A549 (cell line): Measurements from ENCODE around the gene NR2C1.

Experiments
- CEBPB ChIP-seq, 2 experiments: fragments of >200 bp in 1 of 2; sonication (Bioruptor Twin) in 1 of 2; formaldehyde crosslinking in 1 of 2; IDR thresholded peaks; 2 replicates each; pipeline ENCODE4 v1.6.1; 2012 to 2016
- CHD2 ChIP-seq: fragments of 150-350 bp; IDR thresholded peaks from 2 replicates; pipeline ENCODE4 v1.6.1; 2014; ENCODE audit warnings: low read length; ENCODE audit not compliant: partially characterized antibody
- EP300 ChIP-seq, 2 experiments: fragments of >200 bp; sonication (Bioruptor Twin); formaldehyde crosslinking; IDR thresholded peaks; 2 replicates in 1 of 2; 3 replicates in 1 of 2; pipeline ENCODE4 v1.6.1; 2016 to 2017
- MAZ ChIP-seq: fragments of 150-350 bp; IDR thresholded peaks from 2 replicates; pipeline ENCODE4 v1.6.1; 2014; ENCODE audit warnings: antibody characterized with exemption, low read depth, low read length, borderline replicate concordance
- MYC ChIP-seq: IDR thresholded peaks from 2 replicates; pipeline ENCODE4 v1.6.1; 2012; ENCODE audit warnings: mild to moderate bottlenecking, inconsistent platforms, low read length, improper control_type of control experiment, borderline replicate concordance
- POLR2A ChIP-seq: IDR thresholded peaks from 2 replicates; pipeline ENCODE4 v1.6.1; 2012; ENCODE audit warnings: mild to moderate bottlenecking, low read length
- SMC3 ChIP-seq: fragments of >200 bp; sonication (Bioruptor Twin); formaldehyde crosslinking; IDR thresholded peaks from 3 replicates; pipeline ENCODE4 v1.6.1; 2018; ENCODE audit warnings: inconsistent platforms
- TP53 ChIP-seq: fragments of 250-450 bp; sonication (Bioruptor Pico); IDR thresholded peaks from 2 replicates; pipeline ENCODE4 v1.5.0; 2021; ENCODE audit warnings: mild to moderate bottlenecking, moderate library complexity
- ZSCAN20 ChIP-seq: fragments of 250-450 bp; sonication (Bioruptor Pico); IDR thresholded peaks from 2 replicates; pipeline ENCODE4 v1.8.0; 2022; ENCODE audit warnings: mild to moderate bottlenecking, moderate library complexity
- TF ChIP-seq, protein P1 (sequence below): fragments of >200 bp; sonication (Bioruptor Twin); formaldehyde crosslinking; IDR thresholded peaks from 3 replicates; pipeline ENCODE4 v1.5.1; 2016
- TF ChIP-seq, protein P2 (sequence below): fragments of 450-650 bp; IDR thresholded peaks from 2 replicates; pipeline ENCODE4 v1.6.1; 2014; ENCODE audit warnings: antibody characterized with exemption
- TF ChIP-seq, protein P3 (sequence below): fragments of 150-350 bp; IDR thresholded peaks from 2 replicates; pipeline ENCODE4 v1.6.1; 2014; ENCODE audit warnings: low read depth, mild to moderate bottlenecking, low read length

DNA sequence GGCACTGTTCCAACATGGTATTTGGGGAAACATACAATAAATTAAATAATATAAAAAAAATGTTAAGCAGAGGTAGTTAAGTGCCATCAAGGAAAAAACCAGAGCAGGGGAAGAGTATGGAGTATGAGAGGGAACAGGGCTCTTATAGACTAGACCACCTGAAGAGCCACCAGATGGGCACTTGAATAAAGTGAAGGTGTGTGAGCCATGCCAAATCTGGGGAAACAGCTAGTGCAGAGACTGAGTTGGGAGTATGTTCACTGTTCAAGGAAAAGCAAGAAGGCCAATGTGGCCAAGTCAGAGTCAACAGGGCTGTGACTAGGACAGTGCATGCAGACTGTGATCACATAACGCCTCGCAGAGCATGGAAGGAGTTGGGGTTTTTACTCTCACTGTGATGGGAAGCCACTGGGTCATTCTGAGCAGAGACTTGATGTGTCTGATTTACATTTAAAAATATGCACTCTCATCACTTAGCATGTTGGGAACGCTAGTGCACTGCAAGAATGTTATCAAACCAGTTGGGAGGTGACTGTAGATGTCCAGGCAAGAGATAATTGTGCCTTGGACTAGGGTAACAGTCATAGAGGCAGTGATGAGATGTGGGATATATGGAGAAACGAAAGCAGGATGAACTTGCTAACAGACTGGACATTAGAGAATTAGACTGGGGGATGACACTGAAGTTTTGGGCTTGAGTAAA, 95.5 kb downstream of the NR2C1 start:
- TF ChIP-seq, protein P1, sequence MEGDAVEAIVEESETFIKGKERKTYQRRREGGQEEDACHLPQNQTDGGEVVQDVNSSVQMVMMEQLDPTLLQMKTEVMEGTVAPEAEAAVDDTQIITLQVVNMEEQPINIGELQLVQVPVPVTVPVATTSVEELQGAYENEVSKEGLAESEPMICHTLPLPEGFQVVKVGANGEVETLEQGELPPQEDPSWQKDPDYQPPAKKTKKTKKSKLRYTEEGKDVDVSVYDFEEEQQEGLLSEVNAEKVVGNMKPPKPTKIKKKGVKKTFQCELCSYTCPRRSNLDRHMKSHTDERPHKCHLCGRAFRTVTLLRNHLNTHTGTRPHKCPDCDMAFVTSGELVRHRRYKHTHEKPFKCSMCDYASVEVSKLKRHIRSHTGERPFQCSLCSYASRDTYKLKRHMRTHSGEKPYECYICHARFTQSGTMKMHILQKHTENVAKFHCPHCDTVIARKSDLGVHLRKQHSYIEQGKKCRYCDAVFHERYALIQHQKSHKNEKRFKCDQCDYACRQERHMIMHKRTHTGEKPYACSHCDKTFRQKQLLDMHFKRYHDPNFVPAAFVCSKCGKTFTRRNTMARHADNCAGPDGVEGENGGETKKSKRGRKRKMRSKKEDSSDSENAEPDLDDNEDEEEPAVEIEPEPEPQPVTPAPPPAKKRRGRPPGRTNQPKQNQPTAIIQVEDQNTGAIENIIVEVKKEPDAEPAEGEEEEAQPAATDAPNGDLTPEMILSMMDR: no peak
- TF ChIP-seq POLR2A: no peak
- TF ChIP-seq TP53: no peak
- TF ChIP-seq, protein P2, sequence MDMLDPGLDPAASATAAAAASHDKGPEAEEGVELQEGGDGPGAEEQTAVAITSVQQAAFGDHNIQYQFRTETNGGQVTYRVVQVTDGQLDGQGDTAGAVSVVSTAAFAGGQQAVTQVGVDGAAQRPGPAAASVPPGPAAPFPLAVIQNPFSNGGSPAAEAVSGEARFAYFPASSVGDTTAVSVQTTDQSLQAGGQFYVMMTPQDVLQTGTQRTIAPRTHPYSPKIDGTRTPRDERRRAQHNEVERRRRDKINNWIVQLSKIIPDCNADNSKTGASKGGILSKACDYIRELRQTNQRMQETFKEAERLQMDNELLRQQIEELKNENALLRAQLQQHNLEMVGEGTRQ: no peak
- no peak for TF ChIP-seq EP300 (IDR thresholded peaks at IDR 0.05)
- no peak for TF ChIP-seq ZSCAN20 (CRISPR knock-in tag)
- no peak for TF ChIP-seq MAZ
- TF ChIP-seq, protein P3, sequence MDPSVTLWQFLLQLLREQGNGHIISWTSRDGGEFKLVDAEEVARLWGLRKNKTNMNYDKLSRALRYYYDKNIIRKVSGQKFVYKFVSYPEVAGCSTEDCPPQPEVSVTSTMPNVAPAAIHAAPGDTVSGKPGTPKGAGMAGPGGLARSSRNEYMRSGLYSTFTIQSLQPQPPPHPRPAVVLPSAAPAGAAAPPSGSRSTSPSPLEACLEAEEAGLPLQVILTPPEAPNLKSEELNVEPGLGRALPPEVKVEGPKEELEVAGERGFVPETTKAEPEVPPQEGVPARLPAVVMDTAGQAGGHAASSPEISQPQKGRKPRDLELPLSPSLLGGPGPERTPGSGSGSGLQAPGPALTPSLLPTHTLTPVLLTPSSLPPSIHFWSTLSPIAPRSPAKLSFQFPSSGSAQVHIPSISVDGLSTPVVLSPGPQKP: no peak
- no peak for TF ChIP-seq CHD2
- no peak for TF ChIP-seq SMC3
- TF ChIP-seq CEBPB (IDR thresholded peaks at IDR 0.05): no peak
- no peak for TF ChIP-seq MYC
